ENCODE measurements around the gene SDK1.

Gene SDK1

GRCh38 chr7:4017081-4017480, 716.0 kb downstream of the SDK1 start:
- Histone ChIP-seq H3K4me1 (no peaks in the 10 kb centered on the region), H3K36me3 (no peaks in the 10 kb centered on the region), H3K27me3 (no peaks in the 10 kb centered on the region), H3K4me3 (ENCODE audit: low read depth, low read length) (no peak overlapping the region), H3K9me3 (peaks cover 2% of the 10 kb centered on the region)
- no peak for DNase-seq
- no peak for TF ChIP-seq CTCF (IDR thresholded peaks at IDR 0.05; ENCODE audit: low read depth, low read length)

- TF ChIP-seq CTCF (IDR thresholded peaks at IDR 0.05; ENCODE audit: low read depth, low read length), result no peak
- DNase-seq, result no peak
- Histone ChIP-seq H3K27me3 (no peaks in the 10 kb centered on the region), H3K9me3 (peaks cover 2% of the 10 kb centered on the region), H3K4me3 (ENCODE audit: low read depth, low read length) (no peak overlapping the region), H3K4me1 (no peaks in the 10 kb centered on the region), H3K36me3 (no peaks in the 10 kb centered on the region)
Observed at GRCh38 chr7:4017785-4018184, 716.7 kb downstream of the SDK1 start.

GRCh38 chr7:4018601-4019316, 717.7 kb downstream of the SDK1 start:
- Histone ChIP-seq H3K27me3 (no peaks in the 10 kb centered on the region), H3K4me3 (ENCODE audit: low read depth, low read length) (no peak overlapping the region), H3K36me3 (no peaks in the 10 kb centered on the region), H3K9me3 (peaks cover 2% of the 10 kb centered on the region), H3K4me1 (no peaks in the 10 kb centered on the region)
- TF ChIP-seq CTCF (IDR thresholded peaks at IDR 0.05; ENCODE audit: low read depth, low read length), result no peak
- no peak for DNase-seq

- TF ChIP-seq CTCF (IDR thresholded peaks at IDR 0.05; ENCODE audit: low read depth, low read length), result no peak
- no peak overlapping the region for H3K4me3 ChIP-seq (ENCODE audit: low read depth, low read length)
- peaks cover 2% of the 10 kb centered on the region for H3K9me3 ChIP-seq
- no peak for DNase-seq
- H3K36me3 ChIP-seq, result no peaks in the 10 kb centered on the region
- no peaks in the 10 kb centered on the region for H3K4me1 ChIP-seq
- H3K27me3 ChIP-seq, result no peaks in the 10 kb centered on the region
Observed at GRCh38 chr7:4020086-4020485, 719.0 kb downstream of the SDK1 start.

GRCh38 chr7:4021413-4021812, 720.4 kb downstream of the SDK1 start:
- no peaks in the 10 kb centered on the region for H3K4me1 ChIP-seq
- no peak overlapping the region for H3K4me3 ChIP-seq (ENCODE audit: low read depth, low read length)
- no peaks in the 10 kb centered on the region for H3K27me3 ChIP-seq
- no peak for TF ChIP-seq CTCF (IDR thresholded peaks at IDR 0.05; ENCODE audit: low read depth, low read length)
- peaks cover 2% of the 10 kb centered on the region; the same call in 1 of the 2 replicates for H3K9me3 ChIP-seq
- no peak for DNase-seq
- no peaks in the 10 kb centered on the region for H3K36me3 ChIP-seq

GRCh38 chr7:4022265-4022664, 721.2 kb downstream of the SDK1 start:
- H3K36me3 ChIP-seq, result no peaks in the 10 kb centered on the region
- DNase-seq, result no peak
- no peak for TF ChIP-seq CTCF (IDR thresholded peaks at IDR 0.05; ENCODE audit: low read depth, low read length)
- H3K4me3 ChIP-seq (ENCODE audit: low read depth, low read length), result no peak overlapping the region
- no peaks in the 10 kb centered on the region for H3K27me3 ChIP-seq
- peaks cover 2% of the 10 kb centered on the region; the same call in 1 of the 2 replicates for H3K9me3 ChIP-seq
- H3K4me1 ChIP-seq, result no peaks in the 10 kb centered on the region
